Thoracic aorta (tissue), 2 donors: Measurements from ENCODE around the gene POTEH. TPM values are rescaled to one million over a fixed set of nuclear protein-coding genes. Genes with fewer than 3 reads are reported as not detected.
"Not testable (repeated sequence)": the region's sequence is repeated elsewhere in the genome, so short reads cannot be mapped to it uniquely, and the experiment has no call there.

Experiments used
- ATAC-seq: fragments of 150-250 bp; one replicate; pipeline ENCODE4 v1.8.0; 2017; ENCODE audit warnings: low read depth; ENCODE audit not compliant: insufficient number of reproducible peaks, low FRiP score
- DNase-seq: peaks from one replicate; pipeline ENCODE4 v3.0.0-alpha.2; 2020; ENCODE audit warnings: low spot score
- H3K27ac ChIP-seq, 2 donors: fragments of 200-600 bp; sonication (generic); 1 replicate in 1 of 2; 2 replicates in 1 of 2; pipeline ENCODE4 v1.5.1; 2016; ENCODE audit warnings: mild to moderate bottlenecking in 2 of 2, moderate library complexity in 2 of 2
- H3K27me3 ChIP-seq: fragments of 200-600 bp; sonication (generic); replicated peaks from 2 replicates; pipeline ENCODE4 v1.6.0; 2016; ENCODE audit warnings: mild to moderate bottlenecking; ENCODE audit not compliant: insufficient read depth
- H3K36me3 ChIP-seq: fragments of 200-600 bp; sonication (generic); one replicate; pipeline ENCODE4 v1.5.1; 2016
- H3K4me1 ChIP-seq, 2 donors: fragments of 200-600 bp; sonication (generic); 1 replicate in 1 of 2; 2 replicates in 1 of 2; pipeline versions ENCODE4 v1.5.1 to v1.6.0; 2016; ENCODE audit warnings: low read depth in 2 of 2, mild to moderate bottlenecking in 1 of 2; ENCODE audit not compliant: control insufficient read depth in 1 of 2
- H3K4me3 ChIP-seq: fragments of 200-600 bp; sonication (generic); 2 replicates; pipeline ENCODE4 v1.5.1; 2016; ENCODE audit warnings: mild to moderate bottlenecking
- H3K9me3 ChIP-seq: fragments of 200-600 bp; sonication (generic); 2 replicates; pipeline ENCODE4 v1.5.1; 2016
- total RNA-seq, 2 donors: library from RNA; depleted of rRNA; stranded (reverse); fragments of >200 nt; gene quantifications; one replicate each; pipeline versions ENCODE4 v1.1.0 to v1.2.3, GENCODE V29; 2016

The POTEH gene
- total RNA-seq, 2 donors from 2014 or later: not detected

- not testable (repeated sequence) for H3K9me3 ChIP-seq, H3K4me3 ChIP-seq, H3K4me1 ChIP-seq, H3K27me3 ChIP-seq, H3K36me3 ChIP-seq, DNase-seq, H3K27ac ChIP-seq, ATAC-seq
These were observed 58.0 kb downstream of the POTEH start for GRCh38 chr22:15747636-15748323.

GRCh38 chr22:15749181-15749970 is 59.5 kb downstream of the POTEH start:
- DNase-seq, H3K36me3 ChIP-seq, ATAC-seq: not testable (repeated sequence)

DNA sequence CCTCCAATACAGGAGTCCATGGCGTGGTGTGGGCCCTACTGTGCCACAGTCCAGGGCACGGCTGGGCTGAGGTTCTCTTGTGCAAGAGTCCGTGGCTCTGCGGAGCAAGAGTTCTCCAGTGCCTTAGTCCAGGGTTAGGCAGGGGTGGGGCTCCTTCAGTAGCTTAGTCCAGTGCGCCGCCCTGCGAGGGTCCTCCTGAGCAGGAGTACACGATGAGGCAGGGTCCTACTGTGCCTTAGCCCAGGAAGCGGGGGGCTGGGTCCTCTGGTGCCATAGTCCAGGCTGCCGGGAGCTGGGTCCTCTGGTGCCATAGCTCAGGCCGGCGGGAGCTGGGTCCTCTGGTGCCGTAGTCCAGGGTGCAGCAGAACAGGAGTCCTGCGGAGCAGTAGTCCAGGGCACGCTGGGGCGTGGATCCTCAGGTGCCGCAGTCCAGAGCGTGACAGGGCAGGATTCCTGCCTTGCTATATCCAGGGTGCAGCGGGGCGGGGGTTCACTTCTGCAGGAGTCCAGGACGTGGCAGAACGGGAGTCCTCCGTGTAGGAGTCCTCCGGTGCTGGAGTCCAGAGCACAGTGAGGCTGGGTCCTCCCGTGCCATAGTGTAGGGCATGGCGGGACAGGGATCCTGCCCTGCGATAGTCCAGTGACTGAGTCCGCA is 69.7 kb downstream of the POTEH start:
- not testable (repeated sequence) for DNase-seq, H3K9me3 ChIP-seq, ATAC-seq, H3K36me3 ChIP-seq, H3K27me3 ChIP-seq, H3K27ac ChIP-seq, H3K4me3 ChIP-seq, H3K4me1 ChIP-seq

More at GRCh38 chr22:15749181-15749970, 59.5 kb downstream of the POTEH start:
- H3K9me3 ChIP-seq, H3K27me3 ChIP-seq, H3K4me1 ChIP-seq, H3K4me3 ChIP-seq, H3K27ac ChIP-seq: not testable (repeated sequence)

DNA sequence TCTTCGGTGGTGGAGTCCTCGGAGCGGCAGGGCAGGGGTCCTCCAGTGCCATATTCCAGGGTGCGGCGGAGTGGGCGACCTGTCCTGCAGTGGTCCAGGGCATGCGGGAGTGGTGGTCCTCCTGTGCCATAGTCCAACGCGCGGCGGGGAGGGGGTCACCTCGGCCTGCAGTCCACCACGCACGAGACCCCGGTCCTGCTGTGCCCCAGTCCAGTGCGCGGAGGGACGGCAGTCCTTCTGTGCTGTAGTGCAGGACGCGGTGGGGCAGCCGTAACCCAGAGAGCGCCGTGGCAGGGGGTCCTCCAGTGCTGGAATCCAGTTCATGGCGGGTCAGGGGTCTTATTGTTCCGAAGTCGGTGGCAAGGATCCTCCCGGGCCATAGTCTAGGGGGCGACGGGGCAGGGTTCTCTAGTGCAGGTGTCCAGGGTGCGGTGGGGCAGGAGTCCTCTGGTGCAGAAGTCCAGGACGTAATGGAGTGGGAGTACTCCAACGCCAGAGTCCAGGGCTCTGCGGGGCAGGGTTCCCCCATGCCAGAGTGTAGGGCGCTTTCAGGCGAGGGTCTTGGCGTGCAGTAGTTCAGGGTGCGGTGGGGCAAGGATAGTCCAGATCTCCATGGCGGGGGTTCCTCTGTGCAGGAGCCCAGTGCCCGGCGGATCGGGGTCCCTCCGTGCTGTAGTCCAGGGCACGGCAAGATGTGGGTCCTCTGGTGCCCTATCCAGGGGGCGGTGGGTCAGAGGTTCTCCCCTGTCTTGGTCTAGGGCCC is 70.7 kb downstream of the POTEH start:
- not testable (repeated sequence) for H3K36me3 ChIP-seq, H3K9me3 ChIP-seq, H3K4me1 ChIP-seq, H3K27ac ChIP-seq, DNase-seq, H3K4me3 ChIP-seq, ATAC-seq, H3K27me3 ChIP-seq

GRCh38 chr22:15761151-15761777 is 71.4 kb downstream of the POTEH start:
- not testable (repeated sequence) for H3K9me3 ChIP-seq, ATAC-seq, DNase-seq, H3K4me1 ChIP-seq, H3K27me3 ChIP-seq, H3K27ac ChIP-seq, H3K4me3 ChIP-seq, H3K36me3 ChIP-seq

DNA sequence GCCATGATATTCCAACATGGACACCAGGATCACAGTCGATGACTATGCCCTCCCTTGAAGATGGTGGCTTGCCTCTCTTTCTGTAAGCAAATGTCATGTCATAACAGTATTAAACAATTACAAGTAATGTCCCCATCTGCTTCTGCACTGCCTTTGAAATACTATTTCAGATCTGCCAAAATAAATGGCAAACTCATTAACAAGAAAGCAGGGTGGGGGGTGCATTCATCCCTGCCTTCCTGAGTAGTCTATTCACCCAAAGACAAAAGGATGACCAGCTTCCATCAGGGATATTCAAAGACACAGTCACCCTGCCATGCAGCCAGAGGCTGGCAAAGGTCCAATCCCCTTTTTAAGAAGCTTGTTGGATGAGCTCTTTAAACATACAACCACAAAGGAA is 73.7 kb downstream of the POTEH start:
- not testable (repeated sequence) for DNase-seq, H3K36me3 ChIP-seq, H3K4me3 ChIP-seq, H3K27me3 ChIP-seq, H3K4me1 ChIP-seq, H3K9me3 ChIP-seq, ATAC-seq, H3K27ac ChIP-seq

Other genes starting within 250 kb of the POTEH start
- gene OR11H1, start 161.8 kb upstream of the POTEH start, total RNA-seq: not detected